ENCODE results near the gene TMEM40.
"Not testable (repeated sequence)": the region's sequence is repeated elsewhere in the genome, so short reads cannot be mapped to it uniquely, and the experiment has no call there.

The TMEM40 gene

DNA sequence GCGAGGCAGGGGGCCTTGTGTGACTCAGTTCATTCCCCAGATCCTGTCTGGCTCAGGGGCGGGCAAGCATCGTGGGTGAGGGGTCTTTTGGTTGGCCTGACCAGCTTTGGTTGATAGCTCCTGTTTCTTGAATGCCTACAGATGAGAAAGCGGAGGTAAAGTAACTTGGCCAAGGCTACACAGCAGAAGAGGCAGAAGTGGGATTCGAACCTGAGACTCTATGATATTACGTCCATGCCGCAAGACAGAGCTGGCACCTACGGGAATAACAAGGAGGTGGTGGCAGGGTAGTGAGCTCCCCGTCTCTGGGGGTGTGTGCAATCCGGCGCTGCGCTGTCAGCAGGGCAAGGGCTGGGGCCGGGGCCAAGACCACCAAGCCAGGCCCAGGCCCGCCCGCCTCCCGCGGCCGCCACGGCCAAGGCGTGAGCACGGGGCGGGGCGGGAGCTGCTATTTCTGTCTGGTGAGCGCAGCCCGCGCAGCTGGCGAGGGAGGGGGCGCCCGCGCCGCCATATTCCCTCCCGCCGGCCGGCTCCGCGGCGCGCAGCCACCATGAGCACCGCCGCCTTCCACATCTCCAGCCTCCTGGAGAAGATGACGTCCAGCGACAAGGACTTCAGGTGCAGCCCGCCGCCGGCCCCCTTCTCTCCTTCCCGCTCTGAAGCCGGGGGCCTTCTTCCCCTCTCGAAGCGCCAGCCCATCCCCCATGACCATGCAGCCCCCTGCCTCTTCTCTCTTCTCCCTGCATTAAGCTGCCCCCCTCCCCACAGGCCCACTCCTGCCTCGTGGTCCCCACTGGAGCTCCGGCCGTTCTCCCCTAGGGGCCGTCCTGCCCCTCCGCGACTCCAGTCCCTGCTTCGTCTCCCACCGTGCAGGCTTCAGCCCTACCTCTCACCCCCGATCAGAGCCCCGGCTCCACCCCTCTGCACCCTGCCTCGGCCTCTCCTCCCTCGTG lies 37.4 kb upstream of the TMEM40 start, which contains the start of gene CAND2:
Gene CAND2, plus strand, starts transcription at position 510 of the 953 bp plus-strand sequence. Its CDS starts 41 bp downstream, at position 551.
- peak; percentile 61; the same call in 1 of the 2 replicates for TF ChIP-seq L3MBTL2 (conservative IDR thresholded peaks at IDR 0.05)
- no peak for TF ChIP-seq FOXA1 (IDR thresholded peaks at IDR 0.05)
- TF ChIP-seq ARNT (IDR thresholded peaks at IDR 0.05): no peak
- ChIA-PET POLR2A (interaction anchor here (0.8 to 2.3 kb wide), 7 partner anchors 9 to 45 kb away, joined by 3 to 12 read pairs (median 3); partner anchors contain the start of gene RPL32), CTCF (interaction anchor here (1.0 to 1.8 kb wide), 3 partner anchors 9 to 46 kb away, joined by 3 to 8 read pairs (median 5); no protein-coding TSS in a partner anchor)
- peak; percentile 74 for DNase-seq (ENCODE audit: extremely low spot score)

DNA sequence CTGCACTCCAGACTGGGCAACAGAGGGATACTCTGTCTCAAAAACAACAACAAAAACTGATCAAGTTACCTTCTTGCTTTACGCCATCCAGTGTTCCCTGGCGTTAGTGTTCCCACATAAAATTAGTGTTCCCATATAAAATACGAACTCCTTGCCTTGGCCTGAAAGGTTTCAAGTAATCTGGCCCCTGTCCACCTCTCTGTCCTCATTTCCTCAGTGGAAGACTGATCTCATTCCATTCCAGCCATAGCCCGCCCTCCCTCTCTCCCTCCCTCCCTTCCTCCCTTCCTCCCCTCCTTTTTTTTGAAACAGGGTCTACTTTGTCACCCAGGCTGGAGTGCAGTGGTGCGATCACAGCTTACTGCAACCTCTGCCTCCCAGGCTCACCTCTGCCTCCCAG lies 34.6 kb upstream of the TMEM40 start:
- ChIA-PET CTCF (no interaction called here), POLR2A (no interaction called here)
- TF ChIP-seq ZNF384 (IDR thresholded peaks at IDR 0.05): no peak
- TF ChIP-seq PKNOX1 (IDR thresholded peaks at IDR 0.05): no peak
- TF ChIP-seq CTBP1 (IDR thresholded peaks at IDR 0.05; ENCODE audit: borderline replicate concordance): no peak
- no peak for TF ChIP-seq FOXK2 (IDR thresholded peaks at IDR 0.05)
- TF ChIP-seq ELF4 (IDR thresholded peaks at IDR 0.05): no peak
- no peak for TF ChIP-seq BHLHE40 (IDR thresholded peaks at IDR 0.05; ENCODE audit: borderline replicate concordance)
- TF ChIP-seq SP1 (IDR thresholded peaks at IDR 0.05): no peak
- TF ChIP-seq HDGF (IDR thresholded peaks at IDR 0.05; ENCODE audit: borderline replicate concordance): no peak
- no peak for TF ChIP-seq TARDBP (IDR thresholded peaks at IDR 0.05)
- TF ChIP-seq FOXM1 (IDR thresholded peaks at IDR 0.05; ENCODE audit: borderline replicate concordance): no peak
- TF ChIP-seq ARNT (IDR thresholded peaks at IDR 0.05): no peak
- no peak for TF ChIP-seq SUZ12 (IDR thresholded peaks at IDR 0.05)
- TF ChIP-seq NFRKB (IDR thresholded peaks at IDR 0.05): no peak
- no peak for TF ChIP-seq FOXA1 (IDR thresholded peaks at IDR 0.05)
- no peak for TF ChIP-seq L3MBTL2 (conservative IDR thresholded peaks at IDR 0.05)
- TF ChIP-seq LEF1 (IDR thresholded peaks at IDR 0.05; ENCODE audit: borderline replicate concordance): no peak
- DNase-seq (ENCODE audit: extremely low spot score): no peak

GRCh38 chr3:12791430-12791829 lies 32.4 kb upstream of the TMEM40 start:
- ChIA-PET CTCF (interaction anchor here (0.6 kb wide), 1 partner anchor 15 kb away, joined by 3 read pairs; no protein-coding TSS in a partner anchor), POLR2A (no interaction called here)
- TF ChIP-seq SUZ12 (IDR thresholded peaks at IDR 0.05) (no peak), L3MBTL2 (conservative IDR thresholded peaks at IDR 0.05) (no peak), ELF4 (IDR thresholded peaks at IDR 0.05) (no peak), ARNT (IDR thresholded peaks at IDR 0.05) (no peak), CTBP1 (IDR thresholded peaks at IDR 0.05; ENCODE audit: borderline replicate concordance) (no peak), TARDBP (IDR thresholded peaks at IDR 0.05) (no peak), ZNF384 (IDR thresholded peaks at IDR 0.05) (no peak), FOXK2 (IDR thresholded peaks at IDR 0.05) (no peak), LEF1 (IDR thresholded peaks at IDR 0.05; ENCODE audit: borderline replicate concordance) (no peak), BHLHE40 (IDR thresholded peaks at IDR 0.05; ENCODE audit: borderline replicate concordance) (no peak), HDGF (IDR thresholded peaks at IDR 0.05; ENCODE audit: borderline replicate concordance) (no peak), NFRKB (IDR thresholded peaks at IDR 0.05) (no peak), SP1 (IDR thresholded peaks at IDR 0.05) (no peak), PKNOX1 (IDR thresholded peaks at IDR 0.05) (no peak), FOXA1 (IDR thresholded peaks at IDR 0.05) (no peak), FOXM1 (IDR thresholded peaks at IDR 0.05; ENCODE audit: borderline replicate concordance) (no peak)
- DNase-seq (ENCODE audit: extremely low spot score): no peak

DNA sequence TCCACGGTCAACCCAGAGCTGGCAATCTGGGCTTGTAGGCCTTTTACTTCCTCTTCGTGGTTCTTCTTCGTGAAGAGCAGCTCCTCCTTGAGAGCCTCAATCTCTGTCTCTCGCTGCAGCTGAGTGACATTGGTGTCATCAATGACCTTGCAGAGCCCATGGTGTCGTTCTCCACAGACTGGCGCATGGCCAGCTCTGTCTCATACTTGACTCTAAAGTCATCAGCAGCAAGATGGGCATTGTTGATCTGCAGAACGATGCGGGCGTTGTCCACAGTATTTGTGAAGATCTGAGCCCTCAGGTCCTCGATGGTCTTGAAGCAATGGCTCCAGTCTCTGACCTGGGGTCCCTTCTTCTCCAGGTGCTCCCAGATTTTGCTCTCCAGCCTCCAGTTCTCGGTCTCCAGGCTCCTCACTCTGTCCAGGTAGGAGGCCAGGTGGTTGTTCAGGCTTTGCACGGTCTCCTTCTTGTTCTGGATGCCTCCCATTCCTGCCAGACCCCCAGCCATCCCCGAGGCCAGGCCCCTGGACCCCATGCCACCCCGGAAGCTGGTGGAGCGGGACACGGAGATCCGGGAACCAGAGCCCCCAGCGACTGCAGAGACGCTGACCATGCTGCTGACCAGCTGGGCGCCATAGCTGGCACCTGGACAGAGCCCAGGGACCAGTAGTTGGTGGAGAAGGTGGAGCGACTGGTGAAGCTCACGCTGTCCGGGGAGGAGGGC lies 29.1 kb upstream of the TMEM40 start:
- POLR2A ChIA-PET: interaction anchor here (0.7 kb wide), 1 partner anchor 9 kb away, joined by 3 read pairs; the partner anchor contains the start of gene CAND2

DNA sequence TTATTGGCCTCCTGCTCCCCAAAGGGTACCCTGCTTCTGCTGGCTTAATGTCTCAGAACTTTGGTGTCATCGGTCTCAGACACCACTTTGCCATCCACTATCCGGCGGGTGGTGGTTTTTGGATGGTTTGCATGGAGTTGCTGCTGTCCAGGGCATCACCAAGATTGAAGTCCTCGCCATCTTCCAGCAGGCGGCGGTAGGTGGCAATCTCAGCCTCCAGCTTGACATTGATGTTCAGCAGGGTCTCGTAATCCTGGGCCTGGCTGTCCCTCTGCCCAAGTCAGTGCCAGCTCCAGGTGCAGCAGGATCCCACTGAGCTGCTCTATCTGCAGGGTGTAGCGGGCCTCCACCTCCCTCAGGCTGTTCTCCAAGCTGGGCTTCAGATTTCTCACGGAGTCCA lies 28.3 kb upstream of the TMEM40 start:
- peak; percentile 25 for DNase-seq (ENCODE audit: extremely low spot score)

More for the DNA sequence above, 29.1 kb upstream of the TMEM40 start:
- not testable (repeated sequence) for DNase-seq (ENCODE audit: extremely low spot score)
- CTCF ChIA-PET: interaction anchor here (0.6 to 2.0 kb wide), 6 partner anchors 9 to 54 kb away, joined by 3 to 8 read pairs (median 5); partner anchors contain the start of genes CAND2 and RPL32

More for the DNA sequence above, 28.3 kb upstream of the TMEM40 start:
- 0 out of 2 replicates have a peak, but pooled peaks have one; percentile 45 for TF ChIP-seq PKNOX1 (IDR thresholded peaks at IDR 0.05)
- CTCF ChIA-PET: interaction anchor here (1.0 to 2.0 kb wide), 5 partner anchors 9 to 54 kb away, joined by 3 to 8 read pairs (median 7); partner anchors contain the start of genes CAND2 and RPL32
- POLR2A ChIA-PET: interaction anchor here (0.7 kb wide), 1 partner anchor 9 kb away, joined by 3 read pairs; the partner anchor contains the start of gene CAND2
